GM15510 (cell line): ENCODE results near the gene LIPC.

ENCODE experiments used
- POLR2A ChIP-seq: IDR thresholded peaks from 3 replicates; pipeline ENCODE4 v1.6.1; 2011; ENCODE audit warnings: borderline replicate concordance; ENCODE audit not compliant: insufficient read length; ENCODE audit errors: extremely low read depth

Gene LIPC

DNA sequence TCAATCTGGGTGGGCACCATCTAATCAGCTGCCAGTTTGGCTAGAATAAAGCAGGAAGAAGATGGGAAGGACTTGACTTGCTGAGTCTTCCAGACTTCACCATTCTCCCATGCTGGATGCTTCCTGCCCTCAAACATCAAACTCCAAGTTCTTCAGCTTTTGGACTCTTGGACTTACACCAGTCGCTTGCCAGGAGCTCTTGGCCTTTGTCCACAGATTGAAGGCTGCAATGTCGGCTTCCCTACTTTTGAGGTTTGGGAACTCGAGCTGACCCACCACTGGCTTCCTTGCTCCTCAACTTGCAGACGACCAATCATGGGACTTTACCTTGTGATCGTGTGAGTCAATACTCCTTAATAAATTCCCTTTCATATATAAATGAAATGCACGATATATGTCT is 8.6 kb upstream of the LIPC start:
- TF ChIP-seq POLR2A = no peak

- TF ChIP-seq POLR2A = no peak
Measured at GRCh38 chr15:58423831-58424608, 7.8 kb upstream of the LIPC start.

GRCh38 chr15:58424722-58425121 is 7.1 kb upstream of the LIPC start:
- no peak for TF ChIP-seq POLR2A

GRCh38 chr15:58425185-58425584 is 6.6 kb upstream of the LIPC start:
- no peak for TF ChIP-seq POLR2A

- no peak for TF ChIP-seq POLR2A
Measured at GRCh38 chr15:58425834-58426233, 6.0 kb upstream of the LIPC start.

DNA sequence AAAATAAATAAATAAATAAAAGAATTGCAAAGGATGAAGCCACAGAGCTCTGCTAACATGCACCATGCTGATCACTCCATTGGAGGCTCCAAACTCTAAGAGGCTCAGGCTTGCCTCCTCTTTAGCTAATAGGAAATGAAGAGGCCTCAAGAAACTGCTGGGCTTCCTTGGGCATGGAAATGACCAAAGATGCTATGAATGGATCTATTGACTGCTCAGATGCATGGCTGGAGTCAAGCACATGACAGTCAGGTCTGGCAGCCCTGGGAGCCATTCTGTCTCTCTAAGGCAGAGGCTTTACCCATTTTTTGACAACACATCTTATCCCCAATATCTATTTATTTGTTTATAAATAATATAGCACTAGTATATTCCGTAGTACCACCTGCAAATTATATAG is 5.3 kb upstream of the LIPC start:
- no peak for TF ChIP-seq POLR2A

GRCh38 chr15:58427987-58428386 is 3.8 kb upstream of the LIPC start:
- no peak for TF ChIP-seq POLR2A

DNA sequence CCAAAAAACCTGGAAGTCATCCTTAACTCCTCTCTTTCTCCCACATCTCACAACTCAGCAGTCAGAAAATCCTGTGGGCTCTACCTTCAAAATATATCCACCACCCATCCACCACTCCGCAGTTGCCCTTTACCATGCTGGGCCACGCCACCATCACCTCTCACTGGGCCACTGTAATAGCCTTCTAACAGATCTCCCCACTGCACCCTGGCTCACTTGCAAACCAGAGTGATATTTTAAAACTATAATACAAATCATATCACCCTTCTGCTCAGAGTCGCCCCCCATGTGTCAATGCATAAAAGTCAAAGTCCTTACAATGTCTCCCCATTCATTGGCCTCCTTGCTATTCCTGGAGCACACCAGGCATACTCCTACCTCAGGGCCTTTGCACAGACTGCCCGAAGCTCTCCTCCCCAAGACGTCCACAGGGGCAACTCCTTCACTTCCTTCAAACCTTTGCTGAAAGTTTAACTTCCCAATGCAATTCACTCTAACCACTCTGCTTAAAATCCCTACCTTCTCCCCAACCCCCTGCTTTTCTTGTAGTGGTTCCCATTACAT is 1.5 kb upstream of the LIPC start:
- TF ChIP-seq POLR2A = no peak

- TF ChIP-seq POLR2A = no peak
Measured at GRCh38 chr15:58432401-58432800, 610 bp downstream of the LIPC start.

- TF ChIP-seq POLR2A = no peak
Measured at GRCh38 chr15:58433597-58434333, 2.0 kb downstream of the LIPC start.

GRCh38 chr15:58434334-58434875 is 2.6 kb downstream of the LIPC start:
- TF ChIP-seq POLR2A = no peak

GRCh38 chr15:58436552-58436951 is 4.8 kb downstream of the LIPC start:
- TF ChIP-seq POLR2A = no peak

DNA sequence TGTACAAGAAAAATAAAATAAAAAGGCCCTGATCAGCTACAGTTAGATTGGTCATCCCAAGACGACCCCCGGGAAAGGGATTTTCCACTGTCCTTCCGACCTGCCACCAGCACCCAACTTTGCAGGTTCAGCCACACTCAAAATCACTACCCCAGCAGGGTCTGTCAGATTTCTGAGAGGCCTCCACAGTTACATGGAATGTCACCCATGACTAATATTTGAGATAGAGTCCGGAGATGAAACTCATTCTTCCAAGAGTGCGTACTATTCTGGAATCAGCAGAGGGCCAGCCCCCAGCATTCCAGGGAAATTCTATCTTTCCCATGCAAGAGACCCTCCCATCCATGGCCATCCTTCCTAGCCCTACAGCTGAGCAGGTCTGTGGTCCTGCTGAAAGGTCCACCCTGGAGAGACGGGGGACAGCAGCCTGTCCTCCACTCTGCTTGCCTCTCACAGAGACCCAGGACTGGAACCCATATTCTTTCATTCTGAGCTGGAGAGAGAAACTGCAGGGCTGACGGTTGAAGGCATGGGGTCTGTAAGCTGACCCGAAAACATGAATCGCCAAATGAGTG is 5.8 kb downstream of the LIPC start:
- no peak for TF ChIP-seq POLR2A

GRCh38 chr15:58438111-58438510 is 6.3 kb downstream of the LIPC start:
- TF ChIP-seq POLR2A = no peak

GRCh38 chr15:58438956-58439355 is 7.2 kb downstream of the LIPC start:
- no peak for TF ChIP-seq POLR2A
